GM23248 (cell line): ENCODE data around the gene RGPD4.
"Not testable (repeated sequence)": the region's sequence is repeated elsewhere in the genome, so short reads cannot be mapped to it uniquely, and the experiment has no call there.

ENCODE experiments used
- EZH2 ChIP-seq: fragments of 200-600 bp; sonication (generic); IDR thresholded peaks from 2 replicates; pipeline ENCODE4 v1.6.1; 2018; ENCODE audit warnings: antibody characterized with exemption, mild to moderate bottlenecking; ENCODE audit not compliant: insufficient read depth, poor library complexity, severe bottlenecking
- EZH2phosphoT487 ChIP-seq: fragments of 200-600 bp; sonication (generic); IDR thresholded peaks from 2 replicates; pipeline ENCODE4 v1.6.1; 2018; ENCODE audit warnings: antibody characterized with exemption, moderate library complexity, mild to moderate bottlenecking, low read depth; ENCODE audit not compliant: insufficient read depth

- not testable (repeated sequence) for TF ChIP-seq EZH2, EZH2phosphoT487
These were observed 89.4 kb downstream of the RGPD4 start for GRCh38 chr2:107916121-107916520.
